ENCODE measurements around the gene PLXDC2.
"Not testable (repeated sequence)": the region's sequence is repeated elsewhere in the genome, so short reads cannot be mapped to it uniquely, and the experiment has no call there.

PLXDC2 gene

DNA sequence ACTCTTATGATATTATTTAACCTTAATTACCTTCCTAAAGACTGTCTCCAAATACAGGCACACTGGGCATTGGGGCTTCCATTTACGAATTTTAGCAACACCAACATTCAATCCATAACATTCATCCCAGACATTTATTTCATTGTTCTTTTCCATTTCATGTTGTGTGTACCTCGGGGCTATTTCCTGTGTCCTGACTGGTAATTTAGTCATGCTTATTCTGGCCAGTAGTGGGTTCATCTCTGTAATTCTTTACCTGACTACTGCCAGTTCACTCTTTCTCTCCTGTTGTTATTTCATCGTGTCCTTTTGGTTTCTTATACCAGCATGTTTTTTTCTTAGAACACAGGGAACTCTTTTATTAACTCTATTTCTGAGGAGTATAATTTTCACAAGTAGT is 225.7 kb downstream of the PLXDC2 start:
- no peaks in the 10 kb centered on the region for H3K79me2 ChIP-seq (ENCODE audit: insufficient read depth, low read length)
- TF ChIP-seq CTCF (conservative IDR thresholded peaks at IDR 0.05; ENCODE audit: low read length) (no peak), EZH2phosphoT487 (IDR thresholded peaks at IDR 0.05; ENCODE audit: borderline replicate concordance) (no peak)
- H3K27me3 ChIP-seq (ENCODE audit: insufficient read depth, low read length, poor library complexity, severe bottlenecking) = no peaks in the 10 kb centered on the region

GRCh38 chr10:20045100-20045499 is 228.9 kb downstream of the PLXDC2 start:
- H3K4me1 ChIP-seq (ENCODE audit: insufficient read depth, low read length, poor library complexity, severe bottlenecking); H3K9me2 ChIP-seq (replicated peaks; ENCODE audit: low read depth, low read length); H3K4me2 ChIP-seq (ENCODE audit: low read depth, low read length, poor library complexity, severe bottlenecking); H3K9ac ChIP-seq (ENCODE audit: low read depth, low read length, poor library complexity, severe bottlenecking); H3K4me3 ChIP-seq (ENCODE audit: low read length, poor library complexity, severe bottlenecking); H3K27me3 ChIP-seq (ENCODE audit: insufficient read depth, low read length, poor library complexity, severe bottlenecking); H4K20me1 ChIP-seq (ENCODE audit: insufficient read depth, low read length, poor library complexity, severe bottlenecking); H3F3A ChIP-seq (ENCODE audit: low read depth); H3K9me3 ChIP-seq (ENCODE audit: insufficient read depth, low read depth, low read length); H2AFZ ChIP-seq (ENCODE audit: low read length); H3K36me3 ChIP-seq (ENCODE audit: insufficient read depth, low read length); H3K79me2 ChIP-seq (ENCODE audit: insufficient read depth, low read length): not testable (repeated sequence)

More for the DNA sequence above, 225.7 kb downstream of the PLXDC2 start:
- no peak overlapping the region for H3K4me2 ChIP-seq (ENCODE audit: low read depth, low read length, poor library complexity, severe bottlenecking)
- H4K20me1 ChIP-seq (ENCODE audit: insufficient read depth, low read length, poor library complexity, severe bottlenecking) = no peaks in the 10 kb centered on the region
- no peaks in the 10 kb centered on the region for H3K9me2 ChIP-seq (replicated peaks; ENCODE audit: low read depth, low read length)
- H3K9ac ChIP-seq (ENCODE audit: low read depth, low read length, poor library complexity, severe bottlenecking) = no peak overlapping the region
- H3F3A ChIP-seq (ENCODE audit: low read depth) = no peaks in the 10 kb centered on the region
- H3K36me3 ChIP-seq (ENCODE audit: insufficient read depth, low read length) = no peaks in the 10 kb centered on the region
- no peak overlapping the region for H3K4me3 ChIP-seq (ENCODE audit: low read length, poor library complexity, severe bottlenecking)
- H2AFZ ChIP-seq (ENCODE audit: low read length) = no peak overlapping the region
- H3K9me3 ChIP-seq (ENCODE audit: insufficient read depth, low read depth, low read length) = no peaks in the 10 kb centered on the region
- H3K4me1 ChIP-seq (ENCODE audit: insufficient read depth, low read length, poor library complexity, severe bottlenecking) = no peaks in the 10 kb centered on the region

- no peaks in the 10 kb centered on the region for H3K27me3 ChIP-seq (ENCODE audit: insufficient read depth, low read length, poor library complexity, severe bottlenecking)
- TF ChIP-seq CTCF (conservative IDR thresholded peaks at IDR 0.05; ENCODE audit: low read length) = no peak
- no peak for TF ChIP-seq EZH2phosphoT487 (IDR thresholded peaks at IDR 0.05; ENCODE audit: borderline replicate concordance)
- no peak overlapping the region for H3K4me2 ChIP-seq (ENCODE audit: low read depth, low read length, poor library complexity, severe bottlenecking)
- no peaks in the 10 kb centered on the region for H4K20me1 ChIP-seq (ENCODE audit: insufficient read depth, low read length, poor library complexity, severe bottlenecking)
- no peak overlapping the region for H3K4me3 ChIP-seq (ENCODE audit: low read length, poor library complexity, severe bottlenecking)
- no peaks in the 10 kb centered on the region for H3K9me2 ChIP-seq (replicated peaks; ENCODE audit: low read depth, low read length)
- H3K9me3 ChIP-seq (ENCODE audit: insufficient read depth, low read depth, low read length) = no peaks in the 10 kb centered on the region
- H3K9ac ChIP-seq (ENCODE audit: low read depth, low read length, poor library complexity, severe bottlenecking) = no peak overlapping the region
- no peaks in the 10 kb centered on the region for H3K79me2 ChIP-seq (ENCODE audit: insufficient read depth, low read length)
- H3F3A ChIP-seq (ENCODE audit: low read depth) = no peaks in the 10 kb centered on the region
- no peak overlapping the region for H2AFZ ChIP-seq (ENCODE audit: low read length)
- H3K36me3 ChIP-seq (ENCODE audit: insufficient read depth, low read length) = no peaks in the 10 kb centered on the region
- H3K4me1 ChIP-seq (ENCODE audit: insufficient read depth, low read length, poor library complexity, severe bottlenecking) = no peaks in the 10 kb centered on the region
These were observed 231.9 kb downstream of the PLXDC2 start for GRCh38 chr10:20048161-20048560.

DNA sequence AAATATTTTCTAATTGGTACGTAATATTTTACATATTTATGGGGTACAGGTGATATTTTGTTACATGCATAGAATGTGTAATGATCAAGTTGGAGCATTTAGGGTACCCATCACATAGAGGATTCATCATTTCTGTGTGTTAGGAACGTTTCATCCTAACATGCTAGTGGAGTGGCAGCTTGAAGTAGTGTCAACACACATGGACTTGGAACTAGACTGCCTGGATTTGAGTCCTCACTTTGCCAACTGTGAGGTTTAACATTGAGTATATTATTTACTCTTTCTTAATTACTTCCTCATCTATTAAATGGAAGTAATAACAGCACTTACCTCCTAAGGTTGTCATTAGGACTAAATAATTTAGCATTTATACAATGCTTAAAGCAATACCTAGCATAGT is 241.9 kb downstream of the PLXDC2 start:
- no peaks in the 10 kb centered on the region for H3K36me3 ChIP-seq (ENCODE audit: insufficient read depth, low read length)
- H2AFZ ChIP-seq (ENCODE audit: low read length) = no peak overlapping the region
- H3K4me2 ChIP-seq (ENCODE audit: low read depth, low read length, poor library complexity, severe bottlenecking) = no peak overlapping the region
- no peaks in the 10 kb centered on the region for H3K9me3 ChIP-seq (ENCODE audit: insufficient read depth, low read depth, low read length)
- H3K4me1 ChIP-seq (ENCODE audit: insufficient read depth, low read length, poor library complexity, severe bottlenecking) = no peaks in the 10 kb centered on the region
- no peaks in the 10 kb centered on the region for H3K79me2 ChIP-seq (ENCODE audit: insufficient read depth, low read length)
- TF ChIP-seq EZH2phosphoT487 (IDR thresholded peaks at IDR 0.05; ENCODE audit: borderline replicate concordance) (no peak), CTCF (conservative IDR thresholded peaks at IDR 0.05; ENCODE audit: low read length) (no peak)
- no peaks in the 10 kb centered on the region for H3K9me2 ChIP-seq (replicated peaks; ENCODE audit: low read depth, low read length)
- no peak overlapping the region for H3K4me3 ChIP-seq (ENCODE audit: low read length, poor library complexity, severe bottlenecking)
- H3K9ac ChIP-seq (ENCODE audit: low read depth, low read length, poor library complexity, severe bottlenecking) = no peak overlapping the region
- H4K20me1 ChIP-seq (ENCODE audit: insufficient read depth, low read length, poor library complexity, severe bottlenecking) = no peaks in the 10 kb centered on the region
- no peaks in the 10 kb centered on the region for H3K27me3 ChIP-seq (ENCODE audit: insufficient read depth, low read length, poor library complexity, severe bottlenecking)
- no peaks in the 10 kb centered on the region for H3F3A ChIP-seq (ENCODE audit: low read depth)

Data from Loucy (cell line).